IMR-90 (cell line): Measurements from ENCODE around the gene C10orf62.

Source experiments
- CHD1 ChIP-seq: IDR thresholded peaks from 2 replicates; pipeline ENCODE4 v1.6.1; 2012; ENCODE audit warnings: low read depth, low read length, improper control_type of control experiment
- CTCF ChIP-seq: conservative IDR thresholded peaks from 2 replicates; pipeline ENCODE4 v1.5.1; 2012; ENCODE audit warnings: mild to moderate bottlenecking, low read depth, low read length, improper control_type of control experiment
- ELK1 ChIP-seq: fragments of 150-350 bp; IDR thresholded peaks from 2 replicates; pipeline ENCODE4 v1.6.1; 2016; ENCODE audit warnings: low read depth, mild to moderate bottlenecking, low read length, moderate library complexity, borderline replicate concordance
- MAFK ChIP-seq: IDR thresholded peaks from 2 replicates; pipeline ENCODE4 v1.6.1; 2012; ENCODE audit warnings: low read depth, low read length, improper control_type of control experiment
- MAZ ChIP-seq: IDR thresholded peaks from 2 replicates; pipeline ENCODE4 v1.6.1; 2012; ENCODE audit warnings: low read depth, mild to moderate bottlenecking, low read length, improper control_type of control experiment, moderate library complexity, borderline replicate concordance
- MXI1 ChIP-seq: IDR thresholded peaks from 2 replicates; pipeline ENCODE4 v1.6.1; 2012; ENCODE audit warnings: low read depth, mild to moderate bottlenecking, low read length, moderate library complexity, borderline replicate concordance
- POLR2A ChIP-seq: IDR thresholded peaks from 2 replicates; pipeline ENCODE4 v1.6.1; 2012; ENCODE audit warnings: mild to moderate bottlenecking, low read depth, low read length
- RAD21 ChIP-seq: IDR thresholded peaks from 2 replicates; pipeline ENCODE4 v1.6.1; 2012; ENCODE audit warnings: low read length, improper control_type of control experiment
- RCOR1 ChIP-seq: IDR thresholded peaks from 2 replicates; pipeline ENCODE4 v1.6.1; 2012; ENCODE audit warnings: mild to moderate bottlenecking, low read length, improper control_type of control experiment; ENCODE audit not compliant: insufficient replicate concordance
- RFX5 ChIP-seq: IDR thresholded peaks from 2 replicates; pipeline ENCODE4 v1.8.0; 2012; ENCODE audit warnings: low read depth, mild to moderate bottlenecking, low read length, moderate library complexity
- USF2 ChIP-seq: fragments of 150-350 bp; IDR thresholded peaks from 2 replicates; pipeline ENCODE4 v1.6.1; 2017; ENCODE audit warnings: mild to moderate bottlenecking, antibody characterized with exemption, low read length, low read depth

- TF ChIP-seq MAZ (no peak), CTCF (no peak), USF2 (no peak), RFX5 (no peak), POLR2A (no peak), MAFK (no peak), ELK1 (no peak), RAD21 (no peak), RCOR1 (no peak), MXI1 (no peak), CHD1 (no peak)
Measured at GRCh38 chr10:97618733-97619132, 29.2 kb downstream of the C10orf62 start.
